HUDEP-2 (cell line): Measurements from ENCODE around the gene MCM6.

ENCODE experiments used
- DNase-seq, 76 experiments: peaks; one replicate each; lab custom pipeline; 2025; ENCODE audit not compliant: unreplicated experiment in 76 of 76; lab: John Stamatoyannopoulos, UW

MCM6 gene

DNA sequence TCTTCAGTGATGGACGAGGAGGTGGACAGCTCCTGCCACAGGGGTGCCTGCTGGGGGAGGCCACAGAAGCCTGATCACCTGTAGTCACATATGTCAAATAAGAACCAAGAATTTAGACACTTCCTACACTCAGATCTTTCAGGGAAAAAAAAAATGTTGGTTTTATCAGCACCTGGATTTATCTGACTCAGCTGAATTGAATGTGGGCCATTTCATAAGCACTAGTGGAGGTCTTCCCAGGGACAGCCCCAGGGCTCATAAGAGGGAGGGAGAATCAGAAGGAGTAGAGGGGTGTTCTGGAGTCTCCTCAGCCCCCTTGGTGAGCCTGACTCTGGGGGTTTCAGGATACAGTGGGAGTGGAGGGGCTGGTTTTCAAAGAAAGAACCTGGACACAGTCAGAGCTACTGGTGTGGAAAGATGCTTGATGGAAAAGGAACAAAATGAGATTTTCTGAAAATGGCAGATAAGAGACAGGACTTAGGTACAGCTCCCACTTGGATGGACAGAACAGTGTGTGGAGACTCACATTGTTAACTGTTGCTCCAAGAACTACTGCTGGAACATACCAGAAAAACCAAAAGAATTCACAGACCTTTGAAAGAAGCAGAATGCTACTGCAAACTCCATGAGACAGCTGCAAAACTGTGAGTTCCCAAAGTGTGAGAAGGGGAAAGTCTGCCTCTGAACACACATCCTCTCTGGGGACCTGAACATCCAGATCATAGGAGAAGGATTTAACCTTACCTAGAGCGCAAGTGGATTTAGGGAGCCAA, 84.6 kb downstream of the MCM6 start:
- no peak for DNase-seq

DNA sequence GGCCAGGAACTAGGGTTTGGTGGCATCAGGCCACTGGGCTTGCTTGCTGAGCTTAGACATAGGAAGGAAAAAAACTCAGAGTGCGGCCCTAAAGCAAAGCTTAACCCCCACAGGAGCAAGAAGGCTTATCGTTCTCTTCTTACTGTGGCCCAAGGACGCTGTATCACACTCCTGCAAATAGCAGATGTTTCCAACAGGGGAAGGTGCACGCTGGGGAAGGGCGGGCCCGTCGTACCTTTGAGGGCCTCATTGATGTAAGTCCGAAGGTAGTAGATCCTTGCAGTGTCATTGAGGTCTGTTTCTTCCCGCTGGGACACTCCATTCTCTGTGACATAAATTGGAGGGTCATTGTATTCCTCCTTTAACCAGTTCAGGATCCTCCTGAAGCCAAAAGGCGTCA, 85.8 kb downstream of the MCM6 start:
- DNase-seq, result no peak
